MM.1S (cell line): ENCODE data around the gene PLAC1.

Source experiments
- DNase-seq: peaks from one replicate; pipeline ENCODE4 v3.0.0-alpha.2; 2015
- H2AFZ ChIP-seq: fragments of 300-600 bp; sonication (generic); 2 replicates; pipeline ENCODE4 v1.6.0; 2016; ENCODE audit warnings: antibody characterized with exemption, low read length
- H3F3A ChIP-seq: fragments of 300-600 bp; sonication (generic); 2 replicates; pipeline ENCODE4 v1.6.1; 2016; ENCODE audit warnings: mild to moderate bottlenecking, antibody characterized with exemption, low read length, moderate library complexity, mixed read lengths; ENCODE audit not compliant: insufficient read depth
- H3K27ac ChIP-seq: fragments of 300-600 bp; sonication (generic); 2 replicates; pipeline ENCODE4 v1.5.1; 2016; ENCODE audit warnings: mild to moderate bottlenecking, low read length
- H3K27me3 ChIP-seq: fragments of 300-600 bp; sonication (generic); replicated peaks from 2 replicates; pipeline ENCODE4 v1.6.0; 2016; ENCODE audit warnings: low read length; ENCODE audit not compliant: insufficient read depth
- H3K36me3 ChIP-seq: fragments of 300-600 bp; sonication (generic); replicated peaks from 2 replicates; pipeline ENCODE4 v1.6.1; 2016; ENCODE audit warnings: mild to moderate bottlenecking, low read length, mixed read lengths; ENCODE audit not compliant: insufficient read depth
- H3K4me1 ChIP-seq: fragments of 300-600 bp; sonication (generic); 2 replicates; pipeline ENCODE4 v1.6.1; 2016; ENCODE audit warnings: low read length, mixed read lengths
- H3K4me2 ChIP-seq: fragments of 300-600 bp; sonication (generic); 2 replicates; pipeline ENCODE4 v1.6.0; 2016; ENCODE audit warnings: low read depth, low read length
- H3K4me3 ChIP-seq: fragments of 300-600 bp; sonication (generic); 2 replicates; pipeline ENCODE4 v1.5.1; 2016; ENCODE audit warnings: low read length, mixed read lengths
- H3K79me2 ChIP-seq: fragments of 300-600 bp; sonication (generic); 2 replicates; pipeline ENCODE4 v1.6.1; 2016; ENCODE audit warnings: mixed run types, low read length, mixed read lengths
- H3K9ac ChIP-seq: fragments of 300-600 bp; sonication (generic); 2 replicates; pipeline ENCODE4 v1.6.1; 2016; ENCODE audit warnings: low read length, mixed read lengths
- H3K9me2 ChIP-seq: fragments of 300-600 bp; sonication (generic); replicated peaks from 2 replicates; pipeline ENCODE4 v1.6.1; 2016; ENCODE audit warnings: mild to moderate bottlenecking, low read length, mixed read lengths; ENCODE audit not compliant: insufficient read depth
- H3K9me3 ChIP-seq: fragments of 300-600 bp; sonication (generic); replicated peaks from 2 replicates; pipeline ENCODE4 v1.6.1; 2016; ENCODE audit warnings: mild to moderate bottlenecking, low read length, mixed read lengths; ENCODE audit not compliant: insufficient read depth
- H4K20me1 ChIP-seq: fragments of 300-600 bp; sonication (generic); 2 replicates; pipeline ENCODE4 v1.6.1; 2016; ENCODE audit warnings: mild to moderate bottlenecking, low read length, moderate library complexity, mixed read lengths; ENCODE audit not compliant: insufficient read depth
- CTCF ChIP-seq: fragments of 300-600 bp; sonication (generic); IDR thresholded peaks from 2 replicates; pipeline ENCODE4 v1.5.1; 2016; ENCODE audit warnings: antibody characterized with exemption, low read length, mixed read lengths
- EZH2 ChIP-seq: fragments of 300-600 bp; sonication (generic); optimal IDR thresholded peaks from 2 replicates; pipeline ENCODE3; 2017; ENCODE audit warnings: low read depth, mild to moderate bottlenecking, antibody characterized with exemption, low read length, mixed read lengths
- EZH2phosphoT487 ChIP-seq: fragments of 300-600 bp; sonication (generic); IDR thresholded peaks from 2 replicates; pipeline ENCODE4 v1.6.1; 2018; ENCODE audit warnings: antibody characterized with exemption, low read length

PLAC1 gene

GRCh38 chrX:134622056-134622812 is 36.0 kb downstream of the PLAC1 start:
- Histone ChIP-seq H3K4me3 (peak overlapping the region; percentile 18; the same call in 1 of the 2 replicates), H3K4me1 (peaks cover 22% of the 10 kb centered on the region), H3F3A (peaks cover 11% of the 10 kb centered on the region; the same call in 1 of the 2 replicates), H3K27ac (peak overlapping the region; percentile 73), H2AFZ (peak overlapping the region; percentile 48), H3K79me2 (no peaks in the 10 kb centered on the region), H4K20me1 (no peaks in the 10 kb centered on the region), H3K9me3 (no peaks in the 10 kb centered on the region), H3K36me3 (no peaks in the 10 kb centered on the region), H3K27me3 (no peaks in the 10 kb centered on the region), H3K4me2 (peak overlapping the region; percentile 46), H3K9ac (peak overlapping the region; percentile 9; the same call in 1 of the 2 replicates), H3K9me2 (no peaks in the 10 kb centered on the region)
- peak; percentile 93 for DNase-seq
- TF ChIP-seq CTCF (no peak), EZH2 (no peak), EZH2phosphoT487 (no peak)

GRCh38 chrX:134619838-134620237 is 38.4 kb downstream of the PLAC1 start:
- Histone ChIP-seq H2AFZ (no peak overlapping the region), H3F3A (peaks cover 11% of the 10 kb centered on the region; the same call in 1 of the 2 replicates), H3K4me1 (peaks cover 22% of the 10 kb centered on the region), H3K9ac (no peak overlapping the region), H3K9me3 (no peaks in the 10 kb centered on the region), H4K20me1 (no peaks in the 10 kb centered on the region), H3K4me3 (no peak overlapping the region), H3K27ac (no peak overlapping the region), H3K9me2 (no peaks in the 10 kb centered on the region), H3K36me3 (no peaks in the 10 kb centered on the region), H3K4me2 (no peak overlapping the region), H3K79me2 (no peaks in the 10 kb centered on the region), H3K27me3 (no peaks in the 10 kb centered on the region)
- TF ChIP-seq CTCF: no peak
- no peak for TF ChIP-seq EZH2
- TF ChIP-seq EZH2phosphoT487: no peak
- DNase-seq: no peak

- H3K4me1 ChIP-seq: no peaks in the 10 kb centered on the region
- no peaks in the 10 kb centered on the region for H3K9me2 ChIP-seq
- no peaks in the 10 kb centered on the region for H3K27me3 ChIP-seq
Observed at GRCh38 chrX:134613396-134613795, 44.9 kb downstream of the PLAC1 start.

More at GRCh38 chrX:134613396-134613795, 44.9 kb downstream of the PLAC1 start:
- Histone ChIP-seq H3K36me3 (no peaks in the 10 kb centered on the region), H3K4me2 (no peak overlapping the region), H3F3A (no peaks in the 10 kb centered on the region), H3K9ac (no peak overlapping the region), H2AFZ (no peak overlapping the region), H3K9me3 (no peaks in the 10 kb centered on the region), H3K27ac (no peak overlapping the region), H4K20me1 (no peaks in the 10 kb centered on the region), H3K79me2 (no peaks in the 10 kb centered on the region), H3K4me3 (no peak overlapping the region)
- no peak for DNase-seq
- no peak for TF ChIP-seq EZH2
- TF ChIP-seq EZH2phosphoT487: no peak
- TF ChIP-seq CTCF: no peak
